HG03095 (cell line): ENCODE data around the gene PSMD14.

Experiments
- ATAC-seq: cut with Tn5 transposase; IDR thresholded peaks from one replicate; pipeline ENCODE4 v1.9.1; 2021; ENCODE audit warnings: moderate library complexity; ENCODE audit not compliant: unreplicated experiment

Gene PSMD14

DNA sequence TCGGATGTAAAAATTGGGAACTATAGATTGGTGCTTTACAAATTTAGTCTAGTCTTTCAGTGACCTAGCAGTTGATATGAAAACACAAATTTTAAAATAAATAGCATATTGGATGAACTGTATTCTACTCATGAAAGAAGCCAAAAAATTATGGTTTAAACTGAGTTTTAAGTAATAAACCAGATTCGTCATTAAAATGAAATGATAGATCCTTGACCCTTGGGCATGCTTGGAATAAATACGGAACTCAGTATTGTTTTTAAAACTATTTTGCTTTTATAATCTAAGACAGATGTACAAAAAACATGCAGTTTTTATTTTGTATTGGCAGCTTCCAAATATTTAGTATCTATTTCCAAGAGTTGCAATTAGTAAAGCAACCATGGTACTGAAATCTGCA, 73.3 kb downstream of the PSMD14 start:
- ATAC-seq = no peak

GRCh38 chr2:161382747-161383146, 74.5 kb downstream of the PSMD14 start:
- ATAC-seq = no peak

DNA sequence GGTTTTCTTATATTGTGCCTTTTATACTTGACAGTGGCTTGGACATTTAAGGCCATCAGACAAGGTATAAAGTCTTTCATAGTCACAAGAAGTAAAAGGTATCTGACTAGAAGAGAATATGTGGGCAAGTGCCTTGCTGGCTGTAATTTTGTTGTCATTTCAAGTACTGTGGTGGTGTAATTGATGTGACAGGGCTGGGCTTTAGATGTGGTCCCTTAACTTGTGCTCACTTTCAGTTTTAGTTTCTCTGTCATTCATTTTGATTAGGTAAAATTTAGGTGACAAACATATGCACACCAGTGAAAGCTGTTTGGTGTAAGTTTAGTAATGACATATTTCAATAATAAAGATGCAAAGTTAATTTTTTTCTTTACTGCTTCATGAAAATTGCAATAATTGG, 76.6 kb downstream of the PSMD14 start:
- peak; percentile 66 for ATAC-seq

GRCh38 chr2:161386228-161386824, 78.1 kb downstream of the PSMD14 start:
- ATAC-seq = peak; percentile 59

GRCh38 chr2:161388146-161388779, 80.0 kb downstream of the PSMD14 start:
- ATAC-seq = peak; percentile 33

DNA sequence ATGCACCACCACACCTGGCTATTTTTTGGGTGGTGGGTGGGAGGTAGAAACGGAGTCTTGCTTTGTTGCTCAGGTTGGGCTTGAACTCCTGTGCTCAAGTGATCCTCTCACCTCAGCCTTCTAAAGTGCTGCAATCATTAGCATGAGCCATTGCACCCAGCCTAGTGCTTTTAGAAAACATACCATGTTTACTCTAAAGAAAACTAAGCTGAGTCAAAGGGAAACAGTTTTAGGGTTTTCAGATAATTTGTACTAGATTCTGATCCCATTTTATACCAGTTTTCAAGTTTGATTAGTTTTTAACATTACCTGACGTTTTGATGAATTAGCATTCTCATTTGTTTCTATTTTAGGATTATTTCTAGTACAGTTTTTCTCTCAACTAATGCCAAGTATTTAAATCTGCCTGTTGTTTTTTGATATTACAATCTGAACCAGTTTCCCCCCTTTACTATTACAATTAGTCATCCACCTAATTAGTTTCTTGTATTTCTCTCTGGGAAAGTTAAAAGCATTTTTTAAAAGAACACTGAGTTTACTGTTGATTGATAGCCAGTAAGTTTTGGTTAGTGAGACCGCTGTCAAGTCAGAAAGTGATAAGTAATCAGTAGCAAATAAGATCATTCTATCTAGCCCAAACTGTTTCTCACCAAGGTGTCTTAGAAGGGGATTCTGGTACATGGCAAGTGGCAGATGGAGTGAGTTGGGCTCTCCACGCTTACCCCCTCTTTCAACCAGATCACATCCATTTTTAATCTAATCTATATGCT, 83.7 kb downstream of the PSMD14 start:
- ATAC-seq = no peak

DNA sequence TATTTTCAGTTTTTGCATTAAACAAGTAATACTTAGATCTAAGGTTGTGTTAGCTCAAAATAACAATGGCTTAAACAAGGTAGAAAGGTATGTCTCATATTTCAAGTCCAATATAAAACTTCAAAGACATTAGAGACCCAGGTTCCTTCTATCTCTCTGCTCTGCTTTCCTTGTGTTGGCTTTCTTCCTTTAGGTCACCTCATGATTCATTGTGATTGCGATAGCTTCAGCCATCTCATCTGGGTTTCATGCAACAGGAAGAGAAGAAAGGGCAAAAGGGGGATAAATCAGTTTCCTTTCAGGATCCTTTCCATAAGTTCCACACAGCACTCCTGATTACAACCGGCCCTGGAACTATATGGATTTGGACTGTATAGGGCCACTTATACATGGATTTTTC, 91.9 kb downstream of the PSMD14 start:
- ATAC-seq = no peak

DNA sequence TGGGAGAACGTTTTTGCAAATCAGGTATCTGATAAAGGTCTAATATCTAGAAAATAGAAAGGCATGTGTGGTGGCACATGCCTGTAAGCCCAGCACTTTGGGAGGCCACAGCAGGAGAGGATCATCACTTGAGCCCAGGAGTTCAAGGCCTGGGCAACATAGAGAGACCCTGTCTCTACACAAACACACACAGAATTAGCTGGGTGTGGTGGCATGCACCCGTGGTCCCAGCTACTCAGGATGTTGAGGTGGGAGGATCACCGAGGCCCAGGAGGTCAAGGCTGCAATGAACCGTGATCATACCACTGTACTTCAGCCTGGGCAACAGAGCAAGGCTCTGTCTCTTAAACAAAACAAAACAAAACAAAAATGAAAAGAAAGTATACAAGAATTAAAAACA, 94.1 kb downstream of the PSMD14 start:
- ATAC-seq = no peak

- ATAC-seq = no peak
These were observed 98.1 kb downstream of the PSMD14 start for GRCh38 chr2:161406316-161406715.

GRCh38 chr2:161407597-161407996, 99.4 kb downstream of the PSMD14 start:
- ATAC-seq = no peak

GRCh38 chr2:161409308-161409907, 101.2 kb downstream of the PSMD14 start:
- ATAC-seq = no peak

- no peak for ATAC-seq
These were observed 104.1 kb downstream of the PSMD14 start for GRCh38 chr2:161412346-161412745.

DNA sequence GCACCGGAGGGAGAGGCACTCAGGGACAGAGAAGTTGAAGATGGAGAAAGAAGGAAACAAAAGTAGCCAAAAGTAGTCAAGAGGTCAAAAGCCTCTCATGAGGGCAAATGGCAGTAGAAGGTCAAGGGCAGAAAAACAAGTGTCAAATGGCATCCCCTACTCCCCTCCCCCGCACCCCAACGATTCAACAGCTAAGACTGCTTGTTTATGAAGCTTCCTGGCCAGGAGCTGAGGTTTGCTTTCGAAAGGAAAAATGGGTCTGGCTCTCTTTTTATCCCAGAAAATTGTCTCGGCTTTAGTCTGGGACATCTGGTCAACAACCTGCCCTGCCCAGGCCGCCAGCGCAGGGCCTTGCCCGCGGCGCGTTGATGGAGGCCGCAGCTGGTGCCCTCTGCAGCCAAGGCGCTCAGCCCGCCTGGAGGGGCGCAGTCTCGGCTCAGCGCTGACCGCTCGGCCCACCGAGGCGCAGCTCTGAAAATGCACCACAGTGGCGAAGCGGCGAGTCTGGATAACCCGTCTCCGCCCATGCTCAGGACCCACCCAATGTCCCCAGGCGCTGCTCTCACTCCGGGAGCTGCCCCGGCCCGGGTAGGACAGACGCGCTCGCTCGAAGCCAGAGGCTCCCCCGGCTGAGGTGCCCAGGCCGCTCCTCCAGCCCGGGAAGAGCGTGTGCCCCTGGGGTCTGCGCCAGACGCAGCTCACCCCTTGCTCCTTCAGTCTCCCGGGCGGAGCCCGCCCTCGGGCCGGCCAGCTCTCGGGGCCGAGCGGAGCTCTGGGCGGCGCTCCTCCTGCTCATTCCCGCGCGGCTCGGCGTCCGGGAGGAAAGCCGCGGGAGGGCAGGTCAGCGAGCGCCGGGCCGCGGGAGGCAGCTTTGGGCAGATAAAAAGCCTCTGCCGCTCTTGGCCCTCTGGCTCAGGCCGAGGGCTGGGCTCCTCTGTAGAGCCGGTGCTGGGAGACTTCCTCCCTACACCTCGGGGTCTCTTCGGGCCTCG, 106.1 kb downstream of the PSMD14 start:
- ATAC-seq = peak; percentile 42

GRCh38 chr2:161415034-161415986, 107.1 kb downstream of the PSMD14 start:
- peak; percentile 36 for ATAC-seq

DNA sequence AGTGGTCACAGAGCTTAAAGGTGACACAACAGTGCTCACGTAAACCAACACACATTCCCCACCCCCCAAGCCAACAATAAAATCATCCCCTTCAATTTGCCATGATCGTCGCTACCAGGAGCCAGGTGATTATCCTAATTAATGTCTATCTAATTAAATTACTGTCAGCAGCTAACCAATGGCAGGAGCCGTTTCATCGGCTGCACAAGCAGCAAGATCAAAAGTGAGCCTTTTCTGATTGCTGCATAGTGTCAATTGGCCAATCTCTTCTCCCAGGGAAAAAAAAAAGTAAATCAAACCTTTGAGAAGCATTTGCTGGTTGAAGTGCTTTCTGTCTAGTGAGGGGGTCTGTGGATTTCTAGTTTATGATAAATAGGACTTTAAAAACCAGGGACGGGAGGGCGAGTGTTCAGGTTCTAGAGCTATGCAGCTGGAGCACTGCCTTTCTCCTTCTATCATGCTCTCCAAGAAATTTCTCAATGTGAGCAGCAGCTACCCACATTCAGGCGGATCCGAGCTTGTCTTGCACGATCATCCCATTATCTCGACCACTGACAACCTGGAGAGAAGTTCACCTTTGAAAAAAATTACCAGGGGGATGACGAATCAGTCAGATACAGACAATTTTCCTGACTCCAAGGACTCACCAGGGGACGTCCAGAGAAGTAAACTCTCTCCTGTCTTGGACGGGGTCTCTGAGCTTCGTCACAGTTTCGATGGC, 107.9 kb downstream of the PSMD14 start, which contains the start of gene TBR1:
Gene TBR1, plus strand, starts transcription at position 311 of the 721 bp plus-strand sequence. Its CDS starts 114 bp downstream, at position 425.
- no peak for ATAC-seq

GRCh38 chr2:161416708-161417437, 108.6 kb downstream of the PSMD14 start:
- no peak for ATAC-seq

DNA sequence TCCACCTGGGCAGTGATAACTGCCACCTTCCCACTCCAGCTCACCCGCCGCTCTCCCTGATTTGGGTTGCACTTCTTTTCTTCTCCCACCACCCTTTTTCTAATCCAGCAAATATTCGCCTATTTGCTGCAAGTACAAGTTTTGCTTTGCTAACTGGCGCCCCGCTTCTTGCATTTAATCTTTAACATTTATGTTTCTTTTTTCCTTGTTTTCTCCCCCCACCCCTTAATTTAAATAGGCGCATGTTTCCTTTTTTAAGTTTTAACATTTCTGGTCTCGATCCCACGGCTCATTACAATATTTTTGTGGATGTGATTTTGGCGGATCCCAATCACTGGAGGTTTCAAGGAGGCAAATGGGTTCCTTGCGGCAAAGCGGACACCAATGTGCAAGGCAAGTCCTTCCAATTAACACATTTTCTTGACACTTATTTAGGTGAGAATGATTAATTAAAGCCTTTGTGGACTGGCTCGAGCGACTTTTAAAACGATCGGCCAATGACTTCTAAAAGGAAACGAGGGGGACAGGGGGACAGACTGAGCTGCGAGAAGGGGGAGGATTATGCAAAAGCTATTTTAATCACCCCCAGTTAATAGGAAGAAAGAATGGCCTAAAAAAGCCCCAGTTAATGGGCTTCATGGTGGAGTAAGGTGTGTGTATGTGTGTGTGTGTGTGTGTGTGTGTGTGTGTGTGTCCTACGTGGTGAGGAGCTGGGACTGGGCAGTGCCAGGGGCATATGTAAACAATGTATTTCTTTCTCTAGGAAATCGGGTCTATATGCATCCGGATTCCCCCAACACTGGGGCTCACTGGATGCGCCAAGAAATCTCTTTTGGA, 109.4 kb downstream of the PSMD14 start:
- ATAC-seq = no peak
